K562 (cell line): ENCODE measurements around the gene NOTCH1. TPM values are rescaled to one million over a fixed set of nuclear protein-coding genes. Genes with fewer than 3 reads are reported as not detected.

ENCODE experiments used
- ATAC-seq: fragments of 200-7000 bp; cut with Tn5 transposase; 3 replicates; pipeline ENCODE4 v1.9.1; 2020; ENCODE audit warnings: moderate library complexity
- BruUV-seq: library from RNA; stranded (reverse); fragments of 400-500 nt; replicated peaks from 2 replicates; lab custom pipeline; 2021; lab: Mats Ljungman, UMichigan
- CTCF ChIA-PET: fragments of 300-600 bp; formaldehyde crosslinking; extraction: SDS; loops from one replicate; lab custom pipeline; 2021; ENCODE audit warnings: low intra/inter-chr PET ratio; lab: Yijun Ruan, JAX
- POLR2A ChIA-PET: fragments of 300-600, 350-650 bp; sonication (Branson Sonifier 250); formaldehyde crosslinking; extraction: SDS; loops from one replicate; lab custom pipeline; 2021; ENCODE audit warnings: antibody characterized with exemption, inconsistent platforms; lab: Yijun Ruan, JAX
- DNase-seq, 4 experiments: peaks; one replicate each; pipeline versions ENCODE4 v3.0.0 to v3.0.0-alpha.2; 2011 to 2018; ENCODE audit warnings: low spot score in 3 of 4, mixed read lengths in 3 of 4; ENCODE audit errors: extremely low read depth in 1 of 4
- FAIRE-seq: peaks from 2 replicates; lab custom pipeline; 2011; peaks lifted over from hg19 to GRCh38; lab: Jason Lieb, UNC
- H2AFZ ChIP-seq: 2 replicates; pipeline ENCODE4 v1.6.0; 2011; ENCODE audit warnings: low read depth, low read length, control low read depth, inconsistent platforms
- H3K27ac ChIP-seq: fragments of 200-600 bp; 3 replicates; pipeline ENCODE4 v1.8.0; 2011; ENCODE audit warnings: low read depth, mild to moderate bottlenecking, control low read depth, inconsistent platforms, low read length, moderate library complexity, mixed read lengths; ENCODE audit errors: extremely low read depth
- H3K27me3 ChIP-seq, 2 experiments: fragments of 300-600 bp in 1 of 2; 2 replicates in 1 of 2; 3 replicates in 1 of 2; pipeline versions ENCODE4 v1.6.0 to v1.8.0; 2011; ENCODE audit warnings: inconsistent platforms in 2 of 2, low read length in 2 of 2, mild to moderate bottlenecking in 1 of 2, mixed read lengths in 1 of 2, moderate library complexity in 1 of 2; ENCODE audit not compliant: control insufficient read depth in 2 of 2, insufficient read depth in 2 of 2
- H3K36me3 ChIP-seq: fragments of 300-600 bp; 3 replicates; pipeline ENCODE4 v1.8.0; 2011; ENCODE audit warnings: mild to moderate bottlenecking, low read length, inconsistent platforms; ENCODE audit not compliant: control insufficient read depth, insufficient read depth
- H3K4me1 ChIP-seq, 2 experiments: fragments of 200-600 bp in 1 of 2; replicated peaks in 1 of 2; 2 replicates in 1 of 2; 3 replicates in 1 of 2; pipeline versions ENCODE4 v1.5.1 to v1.8.0; 2011; ENCODE audit warnings: inconsistent platforms in 2 of 2, low read length in 2 of 2, mild to moderate bottlenecking in 1 of 2, mixed read lengths in 1 of 2, moderate library complexity in 1 of 2; ENCODE audit not compliant: control insufficient read depth in 2 of 2, insufficient read depth in 2 of 2
- H3K4me2 ChIP-seq: 2 replicates; pipeline ENCODE4 v1.6.1; 2011; ENCODE audit warnings: low read length, control low read depth, inconsistent platforms, mixed read lengths; ENCODE audit not compliant: insufficient read depth
- H3K4me3 ChIP-seq: fragments of 200-600 bp; sonication (generic), shearing (Covaris generic); 2 replicates; pipeline ENCODE4 v1.5.1; 2016; ENCODE audit warnings: control low read depth, inconsistent platforms
- H3K79me2 ChIP-seq: fragments of 200-600 bp; 3 replicates; pipeline ENCODE4 v1.8.0; 2011; ENCODE audit warnings: low read length, inconsistent platforms; ENCODE audit not compliant: control insufficient read depth, insufficient read depth
- H3K9ac ChIP-seq, 2 experiments: 2 replicates each; pipeline versions ENCODE4 v1.6.0 to v1.6.1; 2011; ENCODE audit warnings: low read depth in 2 of 2, low read length in 2 of 2, control low read depth in 1 of 2, inconsistent platforms in 1 of 2, mild to moderate bottlenecking in 1 of 2, mixed read lengths in 1 of 2; ENCODE audit not compliant: insufficient read depth in 1 of 2
- H3K9me1 ChIP-seq: one replicate; pipeline ENCODE4 v1.6.0; 2011; ENCODE audit warnings: inconsistent platforms, mild to moderate bottlenecking, low read length, moderate library complexity; ENCODE audit not compliant: control insufficient read depth, insufficient read depth
- H3K9me3 ChIP-seq: replicated peaks from 2 replicates; pipeline ENCODE4 v1.5.1; 2011; ENCODE audit warnings: low read depth, low read length, inconsistent platforms; ENCODE audit not compliant: control insufficient read depth, insufficient read depth
- H4K20me1 ChIP-seq: replicated peaks from 2 replicates; pipeline ENCODE4 v1.6.1; 2011; ENCODE audit warnings: low read length, inconsistent platforms, mixed read lengths; ENCODE audit not compliant: control insufficient read depth, insufficient read depth
- GTF2F1 ChIP-seq: IDR thresholded peaks from 2 replicates; pipeline ENCODE4 v1.6.1; 2011; ENCODE audit warnings: low read depth, low read length, improper control_type of control experiment
- ILK ChIP-seq: fragments of 450-650 bp; IDR thresholded peaks from 2 replicates; pipeline ENCODE4 v1.6.1; 2016; ENCODE audit warnings: missing genetic modification characterization, low read depth, mild to moderate bottlenecking, missing compliant biosample characterization, moderate library complexity, borderline replicate concordance
- POLR2G ChIP-seq: fragments of 200-400 bp; formaldehyde crosslinking; IDR thresholded peaks from 2 replicates; pipeline ENCODE4 v1.6.1; 2017; ENCODE audit warnings: low read depth, mild to moderate bottlenecking, antibody characterized with exemption, low read length, moderate library complexity
- THRA ChIP-seq: fragments of 450-650 bp; IDR thresholded peaks from 2 replicates; pipeline ENCODE4 v1.6.1; 2017; ENCODE audit warnings: mild to moderate bottlenecking, moderate library complexity
- TRIM28 ChIP-seq: fragments of 450-650 bp; IDR thresholded peaks from 2 replicates; pipeline ENCODE4 v1.6.1; 2017
- WGBS: fragments of 100-300 bp; shearing (Covaris generic); methylation state at CpG from one replicate; pipeline ENCODE4 v1.1.6; 2016; ENCODE audit warnings: low coverage, mixed read lengths; ENCODE audit not compliant: insufficient coverage; ENCODE audit errors: missing lambda C conversion rate; 5-methylcytosine and 5-hydroxymethylcytosine counted together
- in situ Hi-C: fragments of 300-500 bp; cut with MboI; formaldehyde crosslinking; loops from 4 replicates; pipeline ENCODE4 v1.15.0; 2018; ENCODE audit warnings: inconsistent platforms, mixed read lengths
- intact Hi-C: fragments of 100-400 bp; cut with micrococcal nuclease; formaldehyde crosslinking; loops from 2 replicates; pipeline ENCODE4 v1.14.2; 2022
- polyA plus RNA-seq, 8 experiments: library from polyadenylated mRNA; depleted of rRNA in 4 of 8; stranded (reverse) in 5 of 8; unstranded in 3 of 8; fragments of >200 nt; fragmentation: Nextera tagmentation in 2 of 8; fragmentation: Illumina TruSeq in 1 of 8; extraction: Ambion mirVana in 2 of 8; extraction: Trizol in 1 of 8; gene quantifications; 2 replicates each; pipeline versions ENCODE4 v1.2.1 to v1.2.3, GENCODE V29; 2011 to 2014; ENCODE audit warnings: inconsistent platforms in 1 of 8, missing spikeins in 1 of 8
- total RNA-seq, 7 experiments: library from RNA; depleted of rRNA in 6 of 7; stranded (reverse); fragments of >200 nt in 6 of 7; fragmentation: Illumina TruSeq in 2 of 7; extraction: Trizol in 2 of 7; gene quantifications; 2 replicates each; pipeline versions ENCODE4 v1.2.1 to v1.2.3, GENCODE V29; 2011 to 2021; ENCODE audit warnings: low replicate concordance in 1 of 7
- TF ChIP-seq, protein P1 (sequence below): IDR thresholded peaks from 2 replicates; pipeline ENCODE4 v1.6.1; 2011; ENCODE audit not compliant: insufficient read length; ENCODE audit errors: extremely low read depth

NOTCH1 gene
- total and polyA plus RNA-seq, 9 of the 15 experiments (the other 6 are each of a cell fraction or from before 2014, with no cell fraction given), result 0.03 to 31.4 (median 2.3) TPM

DNA sequence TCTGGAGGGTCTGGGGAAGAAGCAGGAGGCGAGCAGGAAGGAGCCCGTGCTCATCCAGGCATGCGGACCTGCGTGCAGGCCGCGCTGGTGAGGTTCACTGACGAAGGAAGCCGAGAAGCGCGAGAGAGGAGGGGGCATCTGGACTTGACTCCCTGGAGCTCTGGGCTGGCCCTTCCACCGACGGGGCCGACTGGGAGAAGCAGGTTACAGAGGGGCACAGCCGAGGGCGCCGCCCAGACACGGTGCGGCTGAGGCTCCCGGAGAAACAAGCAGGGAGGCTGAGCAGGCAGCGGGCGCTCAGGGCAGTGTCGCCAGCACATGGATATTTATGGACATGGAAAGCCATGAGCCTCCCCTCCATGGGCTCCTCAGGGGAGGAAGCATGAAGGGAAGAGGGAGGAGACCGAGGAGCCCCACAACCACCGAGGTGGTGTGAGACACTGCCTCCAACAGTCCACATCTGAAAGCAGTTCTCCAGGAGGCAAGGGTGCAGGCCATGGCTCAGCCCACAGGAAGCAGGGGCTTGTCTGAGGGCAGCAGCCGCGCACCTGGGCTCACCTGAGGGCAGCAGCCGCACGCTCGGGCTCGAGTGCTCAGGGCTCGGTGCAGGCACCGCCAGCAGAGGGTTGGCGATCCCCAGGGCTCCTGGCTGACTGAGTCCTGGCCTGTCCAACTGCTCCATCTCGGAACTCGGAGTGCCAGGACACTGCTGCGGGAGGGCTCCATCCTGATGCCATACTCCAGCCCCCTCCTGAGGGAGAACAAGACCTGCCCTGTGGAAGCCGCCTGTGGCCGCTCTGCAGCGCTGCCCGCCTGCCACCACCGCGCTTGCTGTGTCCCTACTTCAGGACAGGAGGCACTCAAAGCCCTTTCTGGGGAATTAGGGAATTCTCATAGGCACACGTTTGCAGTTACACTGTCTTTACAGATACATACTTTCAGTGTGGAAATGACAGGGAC lies 90.5 kb downstream of the NOTCH1 start:
- in situ Hi-C loops (no loop called here), intact Hi-C loops (no loop called here)
- H3K9me3 ChIP-seq, result no peaks in the 10 kb centered on the region
- no peak overlapping the region for H3K4me2 ChIP-seq
- H3K9ac ChIP-seq, result peak overlapping the region in 1 of 2 experiments; percentile 43; a peak in 1 of 4 replicates
- FAIRE-seq (no peak), ATAC-seq (no peak; the same call in 2 of the 3 replicates), DNase-seq (no peak)
- H3K36me3 ChIP-seq, result peaks cover 87% of the 10 kb centered on the region
- no peaks in the 10 kb centered on the region for H3K79me2 ChIP-seq
- no TSS peak for BruUV-seq
- CTCF ChIA-PET, result no interaction called here
- no peak overlapping the region for H3K27ac ChIP-seq
- POLR2A ChIA-PET, result interaction anchor here (1.5 to 2.9 kb wide), 3 partner anchors 13 to 16 kb away, joined by 5 to 12 read pairs (median 8); no protein-coding TSS in a partner anchor
- WGBS, result 93% methylated on average over 40 of the region's 43 CpGs
- 0 out of 5 replicates have a peak, but pooled peaks cover 0 to 3% of the 10 kb centered on the region in 2 experiments for H3K4me1 ChIP-seq
- H3K27me3 ChIP-seq, result no peaks in the 10 kb centered on the region
- no peaks in the 10 kb centered on the region for H3K9me1 ChIP-seq
- no peak overlapping the region for H3K4me3 ChIP-seq
- H2AFZ ChIP-seq, result no peak overlapping the region
- no peaks in the 10 kb centered on the region for H4K20me1 ChIP-seq
- TF ChIP-seq ILK (tag), result no peak
- TF ChIP-seq THRA, result no peak
- TF ChIP-seq POLR2G, result peak; percentile 65; the same call in 1 of the 2 replicates
- TF ChIP-seq, protein P1, sequence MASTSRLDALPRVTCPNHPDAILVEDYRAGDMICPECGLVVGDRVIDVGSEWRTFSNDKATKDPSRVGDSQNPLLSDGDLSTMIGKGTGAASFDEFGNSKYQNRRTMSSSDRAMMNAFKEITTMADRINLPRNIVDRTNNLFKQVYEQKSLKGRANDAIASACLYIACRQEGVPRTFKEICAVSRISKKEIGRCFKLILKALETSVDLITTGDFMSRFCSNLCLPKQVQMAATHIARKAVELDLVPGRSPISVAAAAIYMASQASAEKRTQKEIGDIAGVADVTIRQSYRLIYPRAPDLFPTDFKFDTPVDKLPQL, result no peak
- no peak for TF ChIP-seq TRIM28
- TF ChIP-seq GTF2F1, result no peak
